ENCODE measurements around the gene GABRG3. TPM values are rescaled to one million over a fixed set of nuclear protein-coding genes. Genes with fewer than 3 reads are reported as not detected.

Gene GABRG3
- total and polyA plus RNA-seq, 7 donors: not detected

GRCh38 chr15:27541581-27541980 is 570.6 kb downstream of the GABRG3 start:
- DNase-seq (no peak), ATAC-seq (no peak)
- WGBS, 3 donors: 96 to 97% (median 96%) methylated on average over 34 to 40 of the region's 40 CpGs
- Histone ChIP-seq H3K27ac (no peak overlapping the region), H3K27me3 (ENCODE audit: insufficient read depth in 3 of 3, low read length in 2 of 3) (peaks cover 0 to 1% (median 0%) of the 10 kb centered on the region in 3 donors), H3K36me3 (ENCODE audit: insufficient read depth in 1 of 2, low read depth in 1 of 2) (no peaks in the 10 kb centered on the region), H3K9me3 (no peaks in the 10 kb centered on the region), H3K4me3 (no peak overlapping the region), H3K4me1 (no peaks in the 10 kb centered on the region)
- TF ChIP-seq CTCF (IDR thresholded peaks at IDR 0.05): no peak
- intact Hi-C loops (cut with DNase I): no loop called here

DNA sequence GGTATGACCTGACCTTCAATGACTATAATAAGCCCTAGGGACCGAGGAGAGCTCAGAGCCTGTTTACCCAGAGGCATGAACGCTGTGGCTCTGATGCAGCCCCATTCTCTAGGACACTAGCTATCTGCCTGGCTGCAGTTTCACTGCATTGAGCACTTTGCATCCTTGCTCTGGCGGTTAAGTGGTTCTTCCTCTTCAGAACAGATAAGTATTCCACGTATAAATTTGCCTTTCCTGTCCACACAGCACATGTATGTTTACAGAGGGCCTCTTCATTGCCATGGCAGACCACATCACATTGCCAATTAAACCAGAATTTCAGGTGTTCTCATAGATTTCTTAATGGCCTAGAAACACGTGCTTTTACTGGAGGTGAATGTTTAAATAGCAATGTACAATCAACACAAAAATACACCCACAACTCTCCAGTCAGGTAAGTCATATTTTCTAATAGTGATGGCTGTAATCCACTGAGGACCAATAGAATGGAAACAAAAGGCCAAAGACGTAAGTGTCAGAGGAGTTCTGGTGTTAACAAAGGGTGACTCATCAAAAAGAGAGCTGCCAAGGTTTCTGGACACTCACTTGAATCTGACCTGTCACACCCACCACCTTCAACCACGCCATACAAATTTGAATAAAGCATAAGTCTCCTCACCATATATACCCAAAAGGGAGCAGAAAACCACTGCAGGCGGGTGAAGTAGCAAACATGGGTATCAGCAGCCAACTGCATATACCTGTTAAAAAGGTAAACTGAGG is 574.7 kb downstream of the GABRG3 start:
- intact Hi-C loops (cut with DNase I): no loop called here
- WGBS, 3 donors: 65 to 73% (median 72%) methylated on average over 8 of the region's 8 CpGs
- peaks cover 0 to 1% (median 0%) of the 10 kb centered on the region in 3 donors for H3K27me3 ChIP-seq (ENCODE audit: insufficient read depth in 3 of 3, low read length in 2 of 3)
- no peak overlapping the region for H3K4me3 ChIP-seq
- no peaks in the 10 kb centered on the region for H3K4me1 ChIP-seq
- H3K9me3 ChIP-seq: no peaks in the 10 kb centered on the region
- no peaks in the 10 kb centered on the region for H3K36me3 ChIP-seq (ENCODE audit: insufficient read depth in 1 of 2, low read depth in 1 of 2)
- TF ChIP-seq CTCF (IDR thresholded peaks at IDR 0.05): no peak
- ATAC-seq (no peak), DNase-seq (no peak)
- no peak overlapping the region for H3K27ac ChIP-seq

- H3K4me3 ChIP-seq: no peak overlapping the region
- no peaks in the 10 kb centered on the region for H3K4me1 ChIP-seq
- ATAC-seq (no peak), DNase-seq (no peak)
- H3K9me3 ChIP-seq: no peaks in the 10 kb centered on the region
- H3K36me3 ChIP-seq (ENCODE audit: insufficient read depth in 1 of 2, low read depth in 1 of 2): no peaks in the 10 kb centered on the region
- no peaks in the 10 kb centered on the region for H3K27me3 ChIP-seq (ENCODE audit: insufficient read depth in 3 of 3, low read length in 2 of 3)
- no peak for TF ChIP-seq CTCF (IDR thresholded peaks at IDR 0.05)
- H3K27ac ChIP-seq: no peak overlapping the region
- WGBS, 3 donors: 68 to 75% (median 75%) methylated on average over 4 of the region's 4 CpGs
- intact Hi-C loops (cut with DNase I): no loop called here
Observed at GRCh38 chr15:27549746-27550145, 578.8 kb downstream of the GABRG3 start.

- intact Hi-C loops (cut with DNase I): no loop called here
- no peaks in the 10 kb centered on the region for H3K27me3 ChIP-seq (ENCODE audit: insufficient read depth in 3 of 3, low read length in 2 of 3)
- no peak for DNase-seq
- no peak overlapping the region for H3K4me3 ChIP-seq
- no peaks in the 10 kb centered on the region for H3K36me3 ChIP-seq (ENCODE audit: insufficient read depth in 1 of 2, low read depth in 1 of 2)
- no peak for TF ChIP-seq CTCF (IDR thresholded peaks at IDR 0.05)
- no peak for ATAC-seq
- no peaks in the 10 kb centered on the region for H3K4me1 ChIP-seq
- no peaks in the 10 kb centered on the region for H3K9me3 ChIP-seq
- 58 to 65% (median 59%) methylated on average over 6 of the region's 6 CpGs for WGBS, 3 donors
- H3K27ac ChIP-seq: no peak overlapping the region
Observed at GRCh38 chr15:27550635-27551034, 579.7 kb downstream of the GABRG3 start.

DNA sequence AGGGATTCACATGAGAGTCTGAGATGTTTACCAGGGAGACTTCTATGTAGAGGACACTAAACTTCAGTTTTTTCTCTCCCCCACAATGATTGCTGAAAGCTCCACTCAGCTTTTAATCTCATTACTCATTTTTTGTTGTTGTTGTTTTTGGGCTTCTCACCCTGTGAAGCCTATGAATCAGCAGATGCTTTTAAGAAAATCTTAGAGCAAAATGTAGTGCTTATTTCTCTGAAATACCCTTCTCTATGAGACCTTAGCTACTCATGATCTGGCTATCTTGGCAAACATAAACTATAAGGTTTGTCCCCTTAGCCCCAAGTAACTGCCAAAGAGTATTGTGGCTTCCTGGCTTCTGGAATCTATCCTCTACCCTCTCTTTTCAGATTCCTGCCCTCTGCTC is 590.8 kb downstream of the GABRG3 start:
- H3K27ac ChIP-seq: no peak overlapping the region
- ATAC-seq (no peak), DNase-seq (no peak)
- intact Hi-C loops (cut with DNase I): no loop called here
- no peaks in the 10 kb centered on the region for H3K27me3 ChIP-seq (ENCODE audit: insufficient read depth in 3 of 3, low read length in 2 of 3)
- peaks cover 9% of the 10 kb centered on the region for H3K9me3 ChIP-seq
- no peak for TF ChIP-seq CTCF (IDR thresholded peaks at IDR 0.05)
- H3K4me1 ChIP-seq: no peaks in the 10 kb centered on the region
- no peak overlapping the region for H3K4me3 ChIP-seq
- H3K36me3 ChIP-seq (ENCODE audit: insufficient read depth in 1 of 2, low read depth in 1 of 2): no peaks in the 10 kb centered on the region

Measured in psoas muscle (tissue), 8 donors.